IMR-90 (cell line): ENCODE results near the gene ANKRD53. TPM values are rescaled to one million over a fixed set of nuclear protein-coding genes. Genes with fewer than 3 reads are reported as not detected.
A peak's percentile ranks its signal among the peaks of the same experiment; 100 is the strongest.

Experiments
- ATAC-seq: fragments of 200-7000 bp; cut with Tn5 transposase; 2 replicates; pipeline ENCODE4 v1.9.1; 2020; ENCODE audit warnings: low read depth, mild to moderate bottlenecking, moderate library complexity
- BruUV-seq: library from RNA; stranded (reverse); fragments of 400-500 nt; replicated peaks from 2 replicates; lab custom pipeline; 2021; lab: Mats Ljungman, UMichigan
- CTCF ChIA-PET: fragments of 300-600 bp; formaldehyde crosslinking; extraction: SDS; loops from one replicate; lab custom pipeline; 2021; ENCODE audit warnings: antibody characterized with exemption; lab: Yijun Ruan, JAX
- POLR2A ChIA-PET: fragments of 300-600 bp; sonication (Branson Sonifier 250); formaldehyde crosslinking; loops from one replicate; lab custom pipeline; 2022; ENCODE audit warnings: antibody characterized with exemption; ENCODE audit not compliant: unreplicated experiment; lab: Charles Lee
- DNase-seq: peaks from one replicate; pipeline ENCODE4 v3.0.0; 2013
- H2AFZ ChIP-seq: replicated peaks from 2 replicates; pipeline ENCODE3; 2013; ENCODE audit warnings: low read length, mild to moderate bottlenecking; ENCODE audit not compliant: poor library complexity
- H2AK5ac ChIP-seq: 2 replicates; pipeline ENCODE4 v1.6.1; 2013; ENCODE audit warnings: low read depth, low read length, inconsistent platforms
- H2AK9ac ChIP-seq: replicated peaks from 2 replicates; pipeline ENCODE3; 2013; ENCODE audit warnings: mild to moderate bottlenecking, low read depth, low read length, moderate library complexity; ENCODE audit not compliant: poor library complexity
- H2BK120ac ChIP-seq: 2 replicates; pipeline ENCODE4 v1.6.1; 2013; ENCODE audit warnings: low read depth, low read length, inconsistent platforms
- H2BK15ac ChIP-seq: 3 replicates; pipeline ENCODE4 v1.6.1; 2013; ENCODE audit warnings: low read depth, low read length, inconsistent platforms
- H2BK20ac ChIP-seq: 2 replicates; pipeline ENCODE4 v1.6.1; 2013; ENCODE audit warnings: low read depth, mild to moderate bottlenecking, inconsistent platforms, low read length, moderate library complexity
- H2BK5ac ChIP-seq: 2 replicates; pipeline ENCODE4 v1.6.1; 2013; ENCODE audit warnings: mild to moderate bottlenecking, low read depth, low read length, inconsistent platforms; ENCODE audit not compliant: poor library complexity, severe bottlenecking
- H3K14ac ChIP-seq: replicated peaks from 2 replicates; pipeline ENCODE4 v1.6.1; 2013; ENCODE audit warnings: low read depth, low read length, inconsistent platforms
- H3K18ac ChIP-seq: 2 replicates; pipeline ENCODE4 v1.6.1; 2013; ENCODE audit warnings: low read depth, low read length, control low read depth
- H3K23ac ChIP-seq: 2 replicates; pipeline ENCODE4 v1.6.1; 2013; ENCODE audit warnings: low read depth, low read length, inconsistent platforms
- H3K27ac ChIP-seq: 2 replicates; pipeline ENCODE4 v1.5.1; 2013; ENCODE audit warnings: mild to moderate bottlenecking, control low read depth, low read length; ENCODE audit not compliant: insufficient read depth
- H3K27me3 ChIP-seq: 2 replicates; pipeline ENCODE4 v1.6.1; 2013; ENCODE audit warnings: low read length; ENCODE audit not compliant: control insufficient read depth, insufficient read depth
- H3K36me3 ChIP-seq: 2 replicates; pipeline ENCODE4 v1.6.1; 2013; ENCODE audit warnings: low read length, mixed read lengths; ENCODE audit not compliant: control insufficient read depth, insufficient read depth
- H3K4ac ChIP-seq: 2 replicates; pipeline ENCODE4 v1.6.1; 2013; ENCODE audit warnings: low read depth, low read length, inconsistent platforms
- H3K4me1 ChIP-seq: 2 replicates; pipeline ENCODE4 v1.6.1; 2013; ENCODE audit warnings: low read length, mixed read lengths; ENCODE audit not compliant: control insufficient read depth, insufficient read depth
- H3K4me2 ChIP-seq: 2 replicates; pipeline ENCODE4 v1.6.1; 2013; ENCODE audit warnings: low read depth, mild to moderate bottlenecking, control low read depth, low read length, moderate library complexity
- H3K4me3 ChIP-seq: 2 replicates; pipeline ENCODE4 v1.5.1; 2013; ENCODE audit warnings: low read depth, mild to moderate bottlenecking, control low read depth, low read length, moderate library complexity; ENCODE audit not compliant: insufficient read depth
- H3K56ac ChIP-seq: 2 replicates; pipeline ENCODE4 v1.6.1; 2013; ENCODE audit warnings: low read length, inconsistent platforms; ENCODE audit not compliant: insufficient read depth; ENCODE audit errors: extremely low read depth
- H3K79me1 ChIP-seq, 2 experiments: 2 replicates each; pipeline ENCODE4 v1.6.1; 2013; ENCODE audit warnings: low read length in 2 of 2, inconsistent platforms in 1 of 2, low read depth in 1 of 2
- H3K9ac ChIP-seq: 2 replicates; pipeline ENCODE4 v1.6.1; 2013; ENCODE audit warnings: low read depth, low read length, control low read depth
- H3K9me1 ChIP-seq: 2 replicates; pipeline ENCODE4 v1.6.1; 2013; ENCODE audit warnings: low read length, inconsistent platforms; ENCODE audit not compliant: insufficient read depth
- H3K9me3 ChIP-seq: 2 replicates; pipeline ENCODE4 v1.6.1; 2013; ENCODE audit warnings: low read length; ENCODE audit not compliant: control insufficient read depth, insufficient read depth
- H4K20me1 ChIP-seq: 2 replicates; pipeline ENCODE4 v1.6.1; 2013; ENCODE audit warnings: low read length, inconsistent platforms; ENCODE audit not compliant: insufficient read depth
- H4K5ac ChIP-seq: 2 replicates; pipeline ENCODE4 v1.6.1; 2013; ENCODE audit warnings: mild to moderate bottlenecking, low read depth, low read length, control low read depth
- H4K8ac ChIP-seq, 2 experiments: 2 replicates each; pipeline ENCODE4 v1.6.1; 2013; ENCODE audit warnings: low read depth in 2 of 2, low read length in 2 of 2, control low read depth in 1 of 2, inconsistent platforms in 1 of 2
- H4K91ac ChIP-seq: 2 replicates; pipeline ENCODE4 v1.6.1; 2013; ENCODE audit warnings: low read depth, low read length, inconsistent platforms; ENCODE audit not compliant: insufficient read depth
- BHLHE40 ChIP-seq: fragments of 150-350 bp; IDR thresholded peaks from 2 replicates; pipeline ENCODE4 v1.6.1; 2016; ENCODE audit warnings: mild to moderate bottlenecking, low read depth, low read length
- CHD1 ChIP-seq: IDR thresholded peaks from 2 replicates; pipeline ENCODE4 v1.6.1; 2012; ENCODE audit warnings: low read depth, low read length, improper control_type of control experiment
- ELK1 ChIP-seq: fragments of 150-350 bp; IDR thresholded peaks from 2 replicates; pipeline ENCODE4 v1.6.1; 2016; ENCODE audit warnings: low read depth, mild to moderate bottlenecking, low read length, moderate library complexity, borderline replicate concordance
- MAZ ChIP-seq: IDR thresholded peaks from 2 replicates; pipeline ENCODE4 v1.6.1; 2012; ENCODE audit warnings: low read depth, mild to moderate bottlenecking, low read length, improper control_type of control experiment, moderate library complexity, borderline replicate concordance
- MXI1 ChIP-seq: IDR thresholded peaks from 2 replicates; pipeline ENCODE4 v1.6.1; 2012; ENCODE audit warnings: low read depth, mild to moderate bottlenecking, low read length, moderate library complexity, borderline replicate concordance
- NFE2L2 ChIP-seq: fragments of 150-350 bp; IDR thresholded peaks from 2 replicates; pipeline ENCODE4 v1.6.1; 2016; ENCODE audit warnings: low read depth, mild to moderate bottlenecking, low read length
- RAD21 ChIP-seq: IDR thresholded peaks from 2 replicates; pipeline ENCODE4 v1.6.1; 2012; ENCODE audit warnings: low read length, improper control_type of control experiment
- SMC3 ChIP-seq: fragments of 150-350 bp; IDR thresholded peaks from 2 replicates; pipeline ENCODE4 v1.6.1; 2016; ENCODE audit warnings: low read depth, mild to moderate bottlenecking, antibody characterized with exemption, low read length, moderate library complexity
- WGBS, 2 experiments: methylation state at CpG; one replicate each; pipeline versions ENCODE4 v1.1.5 to v1.1.7; 2013; ENCODE audit warnings: missing lambda C conversion rate in 2 of 2; ENCODE audit not compliant: insufficient read length in 1 of 2; ENCODE audit errors: extremely low coverage in 2 of 2; 5-methylcytosine and 5-hydroxymethylcytosine counted together
- dilution Hi-C: fragments of 300-500 bp; cut with HindIII; formaldehyde crosslinking; loops from one replicate; pipeline ENCODE4 v1.14.3; 2018; ENCODE audit warnings: low sequenced_read_pairs; ENCODE audit not compliant: unreplicated experiment
- in situ Hi-C: fragments of 300-500 bp; cut with MboI; formaldehyde crosslinking; loops from 3 replicates; pipeline ENCODE4 v1.14.3; 2019; ENCODE audit warnings: low sequenced_read_pairs, inconsistent platforms, mixed read lengths
- intact Hi-C: fragments of 100-400 bp; cut with micrococcal nuclease; formaldehyde crosslinking; loops from 2 replicates; pipeline ENCODE4 v1.10.0; 2022
- polyA plus RNA-seq, 3 experiments: library from polyadenylated mRNA; depleted of rRNA; stranded (reverse); fragments of >200 nt; gene quantifications; 2 replicates each; pipeline ENCODE4 v1.2.3, GENCODE V29; 2012; ENCODE audit warnings: low replicate concordance in 1 of 3
- total RNA-seq: library from RNA; depleted of rRNA; stranded (reverse); fragments of >200 nt; gene quantifications from 2 replicates; pipeline ENCODE4 v1.2.3, GENCODE V29; 2012
- TF ChIP-seq, protein P1 (sequence below): conservative IDR thresholded peaks from 2 replicates; pipeline ENCODE4 v1.5.1; 2012; ENCODE audit warnings: mild to moderate bottlenecking, low read depth, low read length, improper control_type of control experiment

ANKRD53 gene
- total and polyA plus RNA-seq, 2 of the 4 experiments (the other 2 are of a cell fraction): 0.54 to 1.0 TPM

- DNase-seq (peak; percentile 60), ATAC-seq (peak; percentile 39; the same call in 1 of the 2 replicates)
- Histone ChIP-seq H3K4me2 (no peak overlapping the region), H2BK20ac (no peak overlapping the region), H2AK5ac (no peak overlapping the region), H2BK15ac (no peak overlapping the region), H3K27me3 (no peaks in the 10 kb centered on the region), H3K56ac (no peak overlapping the region), H3K23ac (no peak overlapping the region), H3K9ac (no peak overlapping the region), H4K8ac (no peak overlapping the region), H4K91ac (no peak overlapping the region), H3K27ac (no peak overlapping the region), H4K5ac (no peak overlapping the region), H3K18ac (no peak overlapping the region), H3K4me3 (no peak overlapping the region), H2AK9ac (no peak overlapping the region), H3K4ac (no peak overlapping the region), H3K9me1 (peaks cover 7% of the 10 kb centered on the region; the same call in 1 of the 2 replicates), H3K36me3 (no peaks in the 10 kb centered on the region), H2BK5ac (no peak overlapping the region), H3K14ac (no peak overlapping the region), H3K79me1 (0 out of 4 replicates have a peak, but pooled peaks cover 0 to 4% of the 10 kb centered on the region in 2 experiments), H2BK120ac (no peak overlapping the region), H2AFZ (peak overlapping the region; percentile 97), H3K9me3 (no peaks in the 10 kb centered on the region), H4K20me1 (no peaks in the 10 kb centered on the region), H3K4me1 (peaks cover 4% of the 10 kb centered on the region)
- 54% methylated on average over 2 of the region's 8 CpGs; no CpG with 5 or more reads in 1 of the 2 experiments for WGBS, 2 experiments
- CTCF ChIA-PET: interaction anchor here (0.6 to 2.1 kb wide), 13 partner anchors 12 to 643 kb away, joined by 3 to 22 read pairs (median 6); no protein-coding TSS in a partner anchor
- TF ChIP-seq RAD21: peak; percentile 59
- TF ChIP-seq ELK1: no peak
- no peak; the same call in 1 of the 2 replicates for TF ChIP-seq MAZ
- TF ChIP-seq NFE2L2: no peak
- TF ChIP-seq BHLHE40: no peak
- peak; percentile 50 for TF ChIP-seq SMC3
- no peak for TF ChIP-seq CHD1
- TF ChIP-seq, protein P1, sequence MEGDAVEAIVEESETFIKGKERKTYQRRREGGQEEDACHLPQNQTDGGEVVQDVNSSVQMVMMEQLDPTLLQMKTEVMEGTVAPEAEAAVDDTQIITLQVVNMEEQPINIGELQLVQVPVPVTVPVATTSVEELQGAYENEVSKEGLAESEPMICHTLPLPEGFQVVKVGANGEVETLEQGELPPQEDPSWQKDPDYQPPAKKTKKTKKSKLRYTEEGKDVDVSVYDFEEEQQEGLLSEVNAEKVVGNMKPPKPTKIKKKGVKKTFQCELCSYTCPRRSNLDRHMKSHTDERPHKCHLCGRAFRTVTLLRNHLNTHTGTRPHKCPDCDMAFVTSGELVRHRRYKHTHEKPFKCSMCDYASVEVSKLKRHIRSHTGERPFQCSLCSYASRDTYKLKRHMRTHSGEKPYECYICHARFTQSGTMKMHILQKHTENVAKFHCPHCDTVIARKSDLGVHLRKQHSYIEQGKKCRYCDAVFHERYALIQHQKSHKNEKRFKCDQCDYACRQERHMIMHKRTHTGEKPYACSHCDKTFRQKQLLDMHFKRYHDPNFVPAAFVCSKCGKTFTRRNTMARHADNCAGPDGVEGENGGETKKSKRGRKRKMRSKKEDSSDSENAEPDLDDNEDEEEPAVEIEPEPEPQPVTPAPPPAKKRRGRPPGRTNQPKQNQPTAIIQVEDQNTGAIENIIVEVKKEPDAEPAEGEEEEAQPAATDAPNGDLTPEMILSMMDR: peak; percentile 71
- TF ChIP-seq MXI1: no peak
- BruUV-seq: no TSS peak
- dilution Hi-C loops: no loop called here
- POLR2A ChIA-PET: interaction anchor here (0.6 kb wide), 1 partner anchor 78 kb away, joined by 9 read pairs; no protein-coding TSS in a partner anchor
- in situ Hi-C loops: loop anchor here (5.0 kb wide), 1 partner anchor 80 kb away; no protein-coding TSS in a partner anchor
- intact Hi-C loops: loop anchor here (1.0 kb wide), 3 partner anchors 27 to 643 kb away; no protein-coding TSS in a partner anchor
These were observed 31.5 kb upstream of the ANKRD53 start for GRCh38 chr2:70946832-70947442.
